ENCODE measurements around the gene PLEKHA7. TPM values are rescaled to one million over a fixed set of nuclear protein-coding genes. Genes with fewer than 3 reads are reported as not detected.

Gene PLEKHA7
- total and polyA plus RNA-seq, 2 of the 13 experiments (the other 11 are each of a cell fraction or from before 2014, with no cell fraction given), result 17.5 to 18.7 TPM

GRCh38 chr11:16832193-16832539 lies 182.0 kb downstream of the PLEKHA7 start:
- FAIRE-seq (no peak), ATAC-seq (no peak), DNase-seq (ENCODE audit: low spot score) (no peak)
- Histone ChIP-seq H3K79me2 (ENCODE audit: insufficient read depth, low read length) (no peaks in the 10 kb centered on the region), H3K36me3 (replicated peaks in 1 of 2; ENCODE audit: control insufficient read depth in 1 of 2, insufficient read depth in 2 of 2, low read length in 2 of 2) (peaks cover 12 to 60% of the 10 kb centered on the region in 2 experiments), H3K4me2 (ENCODE audit: low read depth, low read length) (no peak overlapping the region), H3K4me1 (ENCODE audit: insufficient read depth, low read length) (no peaks in the 10 kb centered on the region), H4K20me1 (ENCODE audit: insufficient read depth, low read length) (no peaks in the 10 kb centered on the region), H3K27ac (ENCODE audit: extremely low read length, insufficient read depth, low read length) (no peak overlapping the region), H3K4me3 (replicated peaks in 1 of 3; ENCODE audit: insufficient read depth in 1 of 3, low read depth in 2 of 3, low read length in 3 of 3) (no peak overlapping the region), H3K27me3 (ENCODE audit: control insufficient read depth in 1 of 2, insufficient read depth in 2 of 2, low read length in 2 of 2) (no peaks in the 10 kb centered on the region), H2AFZ (ENCODE audit: low read length) (no peak overlapping the region), H3K9ac (ENCODE audit: insufficient read depth, low read depth, low read length) (no peak overlapping the region), H3K9me3 (ENCODE audit: low read length) (no peaks in the 10 kb centered on the region)
- CTCF ChIA-PET (ENCODE audit: low intra/inter-chr PET ratio, low total read pairs), result no interaction called here
- BruUV-seq (replicated peaks), result no TSS peak
- WGBS (ENCODE audit: low lambda C conversion rate), result 93% methylated on average over 1 of the region's 1 CpG
- in situ Hi-C loops (cut with HindIII; ENCODE audit: extremely low pct_ligation_motif_present, low pct_unique_long_range_greater_than_20kb), result no loop called here
- TF ChIP-seq KDM1A (CRISPR knock-in tag; IDR thresholded peaks at IDR 0.05), result no peak
- intact Hi-C loops (cut with micrococcal nuclease; ENCODE audit: unreplicated experiment), result no loop called here
- POLR2A ChIA-PET, result no interaction called here

- Histone ChIP-seq H3K79me2 (ENCODE audit: insufficient read depth, low read length) (no peaks in the 10 kb centered on the region), H3K36me3 (replicated peaks in 1 of 2; ENCODE audit: control insufficient read depth in 1 of 2, insufficient read depth in 2 of 2, low read length in 2 of 2) (peaks cover 12 to 63% of the 10 kb centered on the region in 2 experiments; a peak in 4 of 5 replicates), H3K27me3 (ENCODE audit: control insufficient read depth in 1 of 2, insufficient read depth in 2 of 2, low read length in 2 of 2) (no peaks in the 10 kb centered on the region), H4K20me1 (ENCODE audit: insufficient read depth, low read length) (no peaks in the 10 kb centered on the region), H3K4me2 (ENCODE audit: low read depth, low read length) (no peak overlapping the region), H3K4me3 (replicated peaks in 1 of 3; ENCODE audit: insufficient read depth in 1 of 3, low read depth in 2 of 3, low read length in 3 of 3) (no peak overlapping the region), H3K9ac (ENCODE audit: insufficient read depth, low read depth, low read length) (no peak overlapping the region), H3K27ac (ENCODE audit: extremely low read length, insufficient read depth, low read length) (no peak overlapping the region), H2AFZ (ENCODE audit: low read length) (no peak overlapping the region), H3K4me1 (ENCODE audit: insufficient read depth, low read length) (no peaks in the 10 kb centered on the region), H3K9me3 (ENCODE audit: low read length) (no peaks in the 10 kb centered on the region)
- ChIA-PET POLR2A (no interaction called here), CTCF (ENCODE audit: low intra/inter-chr PET ratio, low total read pairs) (no interaction called here)
- in situ Hi-C loops (cut with HindIII; ENCODE audit: extremely low pct_ligation_motif_present, low pct_unique_long_range_greater_than_20kb), result no loop called here
- no peak for ATAC-seq
- intact Hi-C loops (cut with micrococcal nuclease; ENCODE audit: unreplicated experiment), result no loop called here
- FAIRE-seq, result no peak
- 96% methylated on average over 10 of the region's 10 CpGs for WGBS (ENCODE audit: low lambda C conversion rate)
- no TSS peak for BruUV-seq (replicated peaks)
- no peak for DNase-seq (ENCODE audit: low spot score)
- no peak for TF ChIP-seq TRIM24 (CRISPR knock-in tag; IDR thresholded peaks at IDR 0.05)
- TF ChIP-seq EHMT2 (IDR thresholded peaks at IDR 0.05; ENCODE audit: borderline replicate concordance, low read depth, low read length), result no peak
- TF ChIP-seq ELK4 (CRISPR knock-in tag; IDR thresholded peaks at IDR 0.05; ENCODE audit: borderline replicate concordance), result no peak
- TF ChIP-seq SOX13 (IDR thresholded peaks at IDR 0.05), result no peak
- TF ChIP-seq SOX13 (CRISPR knock-in tag; conservative IDR thresholded peaks at IDR 0.05 in 1 of 2, IDR thresholded peaks at IDR 0.05 in 1 of 2), result no peak
- TF ChIP-seq SRSF4 (IDR thresholded peaks at IDR 0.05; ENCODE audit: low read depth, low read length, poor library complexity, severe bottlenecking), result no peak
- no peak for TF ChIP-seq SRSF9 (IDR thresholded peaks at IDR 0.05; ENCODE audit: borderline replicate concordance, insufficient read depth, low read depth, low read length, poor library complexity, severe bottlenecking)
Observed at GRCh38 chr11:16831316-16832192, 182.7 kb downstream of the PLEKHA7 start.
